B cell (primary cell): ENCODE measurements around the gene DDX50.

Source experiments
- EZH2 ChIP-seq: IDR thresholded peaks from 2 replicates; pipeline ENCODE4 v1.6.1; 2012; ENCODE audit warnings: borderline replicate concordance, low read depth, mild to moderate bottlenecking, moderate library complexity, low read length; ENCODE audit not compliant: insufficient read depth, poor library complexity, severe bottlenecking
- TF ChIP-seq, protein P1 (sequence below): fragments of 200-600 bp; IDR thresholded peaks from one replicate; pipeline ENCODE4 v1.8.0; 2022; ENCODE audit warnings: antibody characterized with exemption, mild to moderate bottlenecking

DNA sequence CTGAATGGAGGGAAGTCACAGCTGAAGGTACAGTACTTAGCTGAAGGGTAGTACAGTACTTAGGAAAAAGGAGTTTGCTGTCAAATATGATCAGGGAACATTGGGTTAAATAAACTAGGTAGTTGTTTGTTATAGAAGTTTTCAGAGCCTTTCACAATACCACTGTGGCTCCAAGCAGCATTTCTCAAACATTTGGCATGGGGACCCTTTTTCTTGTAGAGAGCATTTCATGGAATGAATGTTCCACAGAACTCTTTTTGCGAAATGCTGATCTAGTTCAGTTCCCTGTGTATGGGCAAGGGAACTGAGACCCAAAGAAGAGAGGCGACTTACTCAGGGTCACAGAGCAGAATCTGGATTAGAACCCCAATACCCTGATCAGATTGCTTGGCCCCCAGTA lies 31.5 kb upstream of the DDX50 start:
- TF ChIP-seq, protein P1, sequence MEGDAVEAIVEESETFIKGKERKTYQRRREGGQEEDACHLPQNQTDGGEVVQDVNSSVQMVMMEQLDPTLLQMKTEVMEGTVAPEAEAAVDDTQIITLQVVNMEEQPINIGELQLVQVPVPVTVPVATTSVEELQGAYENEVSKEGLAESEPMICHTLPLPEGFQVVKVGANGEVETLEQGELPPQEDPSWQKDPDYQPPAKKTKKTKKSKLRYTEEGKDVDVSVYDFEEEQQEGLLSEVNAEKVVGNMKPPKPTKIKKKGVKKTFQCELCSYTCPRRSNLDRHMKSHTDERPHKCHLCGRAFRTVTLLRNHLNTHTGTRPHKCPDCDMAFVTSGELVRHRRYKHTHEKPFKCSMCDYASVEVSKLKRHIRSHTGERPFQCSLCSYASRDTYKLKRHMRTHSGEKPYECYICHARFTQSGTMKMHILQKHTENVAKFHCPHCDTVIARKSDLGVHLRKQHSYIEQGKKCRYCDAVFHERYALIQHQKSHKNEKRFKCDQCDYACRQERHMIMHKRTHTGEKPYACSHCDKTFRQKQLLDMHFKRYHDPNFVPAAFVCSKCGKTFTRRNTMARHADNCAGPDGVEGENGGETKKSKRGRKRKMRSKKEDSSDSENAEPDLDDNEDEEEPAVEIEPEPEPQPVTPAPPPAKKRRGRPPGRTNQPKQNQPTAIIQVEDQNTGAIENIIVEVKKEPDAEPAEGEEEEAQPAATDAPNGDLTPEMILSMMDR, result no peak
- TF ChIP-seq EZH2, result no peak
